Muscle layer of colon (tissue), 2 donors: ENCODE results near the gene POLR1A.
"Not testable (repeated sequence)": the region's sequence is repeated elsewhere in the genome, so short reads cannot be mapped to it uniquely, and the experiment has no call there.

Source experiments
- H3K27ac ChIP-seq: one replicate; pipeline ENCODE4 v1.7.0; 2013; ENCODE audit warnings: low read depth, mild to moderate bottlenecking, low read length, moderate library complexity
- H3K27me3 ChIP-seq, 2 donors: one replicate each; pipeline ENCODE4 v1.7.0; 2013; ENCODE audit warnings: low read length in 2 of 2, mild to moderate bottlenecking in 2 of 2; ENCODE audit not compliant: insufficient read depth in 2 of 2, control insufficient read depth in 1 of 2
- H3K36me3 ChIP-seq: one replicate; pipeline ENCODE4 v1.7.0; 2013; ENCODE audit warnings: mild to moderate bottlenecking, low read length; ENCODE audit not compliant: insufficient read depth
- H3K4me1 ChIP-seq: one replicate; pipeline ENCODE4 v1.7.0; 2013; ENCODE audit warnings: mild to moderate bottlenecking, low read length; ENCODE audit not compliant: insufficient read depth
- H3K4me3 ChIP-seq, 2 donors: one replicate each; pipeline ENCODE4 v1.7.0; 2013; ENCODE audit warnings: low read length in 2 of 2, low read depth in 1 of 2, mild to moderate bottlenecking in 1 of 2, moderate library complexity in 1 of 2
- H3K9ac ChIP-seq: one replicate; pipeline ENCODE4 v1.7.0; 2013; ENCODE audit warnings: low read length
- H3K9me3 ChIP-seq: one replicate; pipeline ENCODE4 v1.7.0; 2013; ENCODE audit warnings: mild to moderate bottlenecking, low read length
- donor health status: abdominal sarcoma.
- donor health status: Adenocarcinoma of cecum.

The POLR1A gene

GRCh38 chr2:85992053-85992452 lies 113.6 kb downstream of the POLR1A start:
- not testable (repeated sequence) for H3K4me3 ChIP-seq, H3K27me3 ChIP-seq, H3K9me3 ChIP-seq, H3K9ac ChIP-seq, H3K36me3 ChIP-seq, H3K27ac ChIP-seq
- peaks cover 54% of the 10 kb centered on the region for H3K4me1 ChIP-seq

GRCh38 chr2:85990084-85990483 lies 115.6 kb downstream of the POLR1A start:
- H3K4me1 ChIP-seq, result peaks cover 35% of the 10 kb centered on the region
- H3K27me3 ChIP-seq, result no peaks in the 10 kb centered on the region
- H3K9ac ChIP-seq, result no peak overlapping the region
- H3K4me3 ChIP-seq, result no peak overlapping the region
- H3K9me3 ChIP-seq, result no peaks in the 10 kb centered on the region
- no peak overlapping the region for H3K27ac ChIP-seq
- H3K36me3 ChIP-seq, result no peaks in the 10 kb centered on the region

GRCh38 chr2:85989288-85989865 lies 116.3 kb downstream of the POLR1A start:
- Histone ChIP-seq H3K9me3 (no peaks in the 10 kb centered on the region), H3K9ac (no peak overlapping the region), H3K27ac (no peak overlapping the region), H3K4me3 (no peak overlapping the region), H3K36me3 (no peaks in the 10 kb centered on the region), H3K27me3 (no peaks in the 10 kb centered on the region), H3K4me1 (peaks cover 28% of the 10 kb centered on the region)

- Histone ChIP-seq H3K4me3 (no peak overlapping the region), H3K9ac (no peak overlapping the region), H3K9me3 (no peaks in the 10 kb centered on the region), H3K4me1 (peaks cover 23% of the 10 kb centered on the region), H3K36me3 (no peaks in the 10 kb centered on the region), H3K27me3 (no peaks in the 10 kb centered on the region), H3K27ac (peak overlapping the region; percentile 69)
Measured at GRCh38 chr2:85988914-85989270, 116.8 kb downstream of the POLR1A start.

- Histone ChIP-seq H3K4me1 (peaks cover 21% of the 10 kb centered on the region), H3K27me3 (no peaks in the 10 kb centered on the region), H3K9ac (no peak overlapping the region), H3K4me3 (no peak overlapping the region), H3K27ac (peak overlapping the region; percentile 69), H3K9me3 (no peaks in the 10 kb centered on the region), H3K36me3 (no peaks in the 10 kb centered on the region)
Measured at GRCh38 chr2:85988175-85988913, 117.3 kb downstream of the POLR1A start.

- Histone ChIP-seq H3K4me1 (peaks cover 21% of the 10 kb centered on the region), H3K9me3 (no peaks in the 10 kb centered on the region), H3K4me3 (no peak overlapping the region), H3K9ac (no peak overlapping the region), H3K36me3 (no peaks in the 10 kb centered on the region), H3K27me3 (no peaks in the 10 kb centered on the region), H3K27ac (peak overlapping the region; percentile 47)
Measured at GRCh38 chr2:85987266-85988174, 118.2 kb downstream of the POLR1A start.

GRCh38 chr2:85986121-85986520 lies 119.6 kb downstream of the POLR1A start:
- Histone ChIP-seq H3K36me3 (no peaks in the 10 kb centered on the region), H3K9ac (no peak overlapping the region), H3K9me3 (no peaks in the 10 kb centered on the region), H3K27ac (no peak overlapping the region), H3K27me3 (no peaks in the 10 kb centered on the region), H3K4me3 (no peak overlapping the region), H3K4me1 (peaks cover 21% of the 10 kb centered on the region)

- H3K4me3 ChIP-seq, result no peak overlapping the region
- H3K9ac ChIP-seq, result no peak overlapping the region
- no peak overlapping the region for H3K27ac ChIP-seq
- H3K36me3 ChIP-seq, result no peaks in the 10 kb centered on the region
- H3K9me3 ChIP-seq, result no peaks in the 10 kb centered on the region
- H3K4me1 ChIP-seq, result peaks cover 21% of the 10 kb centered on the region
- no peaks in the 10 kb centered on the region for H3K27me3 ChIP-seq
Measured at GRCh38 chr2:85984788-85985187, 120.9 kb downstream of the POLR1A start.

- Histone ChIP-seq H3K36me3 (no peaks in the 10 kb centered on the region), H3K4me1 (peaks cover 25% of the 10 kb centered on the region), H3K9me3 (no peaks in the 10 kb centered on the region), H3K9ac (no peak overlapping the region), H3K4me3 (no peak overlapping the region), H3K27me3 (no peaks in the 10 kb centered on the region), H3K27ac (no peak overlapping the region)
Measured at GRCh38 chr2:85983766-85984165, 121.9 kb downstream of the POLR1A start.

- Histone ChIP-seq H3K4me3 (no peak overlapping the region), H3K27ac (no peak overlapping the region), H3K27me3 (no peaks in the 10 kb centered on the region), H3K9me3 (no peaks in the 10 kb centered on the region), H3K4me1 (peaks cover 14% of the 10 kb centered on the region), H3K36me3 (no peaks in the 10 kb centered on the region), H3K9ac (no peak overlapping the region)
Measured at GRCh38 chr2:85981579-85982247, 124.0 kb downstream of the POLR1A start.
